Prostate gland (tissue), 2 donors: Measurements from ENCODE around the gene CFAP92.

Experiments
- CTCF ChIP-seq, 4 experiments: fragments of 200-600 bp in 2 of 4; fragments of 450-650 bp in 2 of 4; sonication (generic) in 2 of 4; IDR thresholded peaks; 1 replicate in 3 of 4; 2 replicates in 1 of 4; pipeline ENCODE4 v1.5.1; 2016 to 2019; ENCODE audit warnings: antibody characterized with exemption in 4 of 4, mild to moderate bottlenecking in 2 of 4, moderate library complexity in 2 of 4
- POLR2A ChIP-seq: fragments of 450-650 bp; IDR thresholded peaks from one replicate; pipeline ENCODE4 v1.6.1; 2016; ENCODE audit warnings: antibody characterized with exemption, mild to moderate bottlenecking

- TF ChIP-seq CTCF (IDR thresholded peaks at IDR 0.05) (no peak), POLR2A (no peak)
These were observed 5.6 kb downstream of the CFAP92 start for GRCh38 chr3:128988286-128988685.
